SK-N-SH treated with all-trans-retinoic acid at 6 μM for 48 hours (cell line): Measurements from ENCODE around the gene SLC19A1.

Source experiments
- ATAC-seq: fragments of 200-7000 bp; cut with Tn5 transposase; 3 replicates; pipeline ENCODE4 v1.9.1; 2020; ENCODE audit warnings: mild to moderate bottlenecking, moderate library complexity
- BACH2 ChIP-seq: fragments of 250-450 bp; sonication (Bioruptor Pico); IDR thresholded peaks from 2 replicates; pipeline ENCODE4 v1.9.0; 2021; ENCODE audit warnings: mild to moderate bottlenecking, borderline replicate concordance
- CSDC2 ChIP-seq: fragments of 250-450 bp; sonication (Bioruptor Pico); IDR thresholded peaks from 2 replicates; pipeline ENCODE4 v1.5.0; 2020; ENCODE audit warnings: mild to moderate bottlenecking, moderate library complexity
- ESRRG ChIP-seq: fragments of 250-450 bp; sonication (Bioruptor Pico); IDR thresholded peaks from 2 replicates; pipeline ENCODE4 v1.6.1; 2021; ENCODE audit warnings: mild to moderate bottlenecking
- ISL1 ChIP-seq: fragments of 250-450 bp; sonication (Bioruptor Pico); IDR thresholded peaks from 2 replicates; pipeline ENCODE4 v2.1.2; 2022; ENCODE audit warnings: mild to moderate bottlenecking, moderate library complexity
- OSR1 ChIP-seq: fragments of 250-450 bp; sonication (Bioruptor Pico); IDR thresholded peaks from 2 replicates; pipeline ENCODE4 v1.8.0; 2022; ENCODE audit warnings: moderate library complexity, mild to moderate bottlenecking, inconsistent platforms
- RARB ChIP-seq: fragments of 250-450 bp; sonication (Bioruptor Pico); IDR thresholded peaks from 2 replicates; pipeline ENCODE4 v1.8.0; 2021; ENCODE audit warnings: mild to moderate bottlenecking, moderate library complexity
- SNAI2 ChIP-seq: fragments of 250-450 bp; sonication (Bioruptor Pico); IDR thresholded peaks from 2 replicates; pipeline ENCODE4 v1.5.0; 2020; ENCODE audit warnings: mild to moderate bottlenecking, moderate library complexity
- TCF4 ChIP-seq: fragments of 250-450 bp; sonication (Bioruptor Pico); IDR thresholded peaks from 2 replicates; pipeline ENCODE4 v1.8.0; 2021; ENCODE audit warnings: mild to moderate bottlenecking, moderate library complexity, borderline replicate concordance
- TOX ChIP-seq: fragments of 250-450 bp; sonication (Bioruptor Pico); IDR thresholded peaks from 2 replicates; pipeline ENCODE4 v1.8.0; 2021; ENCODE audit warnings: mild to moderate bottlenecking, moderate library complexity, borderline replicate concordance
- TSHZ2 ChIP-seq: fragments of 250-450 bp; sonication (Bioruptor Pico); IDR thresholded peaks from 2 replicates; pipeline ENCODE4 v1.5.0; 2020; ENCODE audit warnings: mild to moderate bottlenecking, moderate library complexity
- ZC3H10 ChIP-seq: fragments of 250-450 bp; sonication (Bioruptor Pico); IDR thresholded peaks from 2 replicates; pipeline ENCODE4 v1.5.1; 2021; ENCODE audit warnings: mild to moderate bottlenecking, moderate library complexity
- ZFP3 ChIP-seq: fragments of 250-450 bp; sonication (Bioruptor Pico); IDR thresholded peaks from 2 replicates; pipeline ENCODE4 v1.5.0; 2020; ENCODE audit warnings: mild to moderate bottlenecking, moderate library complexity
- ZFP30 ChIP-seq: fragments of 450-650 bp; formaldehyde crosslinking; IDR thresholded peaks from 2 replicates; pipeline ENCODE4 v1.5.0; 2022; ENCODE audit warnings: mild to moderate bottlenecking, moderate library complexity
- ZNF565 ChIP-seq: fragments of 450-650 bp; formaldehyde crosslinking; conservative IDR thresholded peaks from 2 replicates; pipeline ENCODE4 v1.5.0; 2020; ENCODE audit warnings: low read depth, mild to moderate bottlenecking, moderate library complexity
- ZNF8 ChIP-seq: fragments of 450-650 bp; formaldehyde crosslinking; IDR thresholded peaks from 2 replicates; pipeline ENCODE4 v1.5.0; 2020; ENCODE audit warnings: mild to moderate bottlenecking, moderate library complexity
- TF ChIP-seq, protein P1 (sequence below): fragments of 250-450 bp; sonication (Bioruptor Pico); IDR thresholded peaks from 2 replicates; pipeline ENCODE4 v1.5.1; 2020; ENCODE audit warnings: low read depth, mild to moderate bottlenecking, moderate library complexity
- TF ChIP-seq, protein P2 (sequence below): fragments of 250-450 bp; sonication (Bioruptor Pico); IDR thresholded peaks from 2 replicates; pipeline ENCODE4 v1.5.1; 2021; ENCODE audit warnings: mild to moderate bottlenecking, moderate library complexity
- TF ChIP-seq, protein P3 (sequence below): fragments of 250-450 bp; sonication (Bioruptor Pico); IDR thresholded peaks from 2 replicates; pipeline ENCODE4 v1.8.0; 2021; ENCODE audit warnings: low read depth, mild to moderate bottlenecking, moderate library complexity, borderline replicate concordance

Gene SLC19A1

DNA sequence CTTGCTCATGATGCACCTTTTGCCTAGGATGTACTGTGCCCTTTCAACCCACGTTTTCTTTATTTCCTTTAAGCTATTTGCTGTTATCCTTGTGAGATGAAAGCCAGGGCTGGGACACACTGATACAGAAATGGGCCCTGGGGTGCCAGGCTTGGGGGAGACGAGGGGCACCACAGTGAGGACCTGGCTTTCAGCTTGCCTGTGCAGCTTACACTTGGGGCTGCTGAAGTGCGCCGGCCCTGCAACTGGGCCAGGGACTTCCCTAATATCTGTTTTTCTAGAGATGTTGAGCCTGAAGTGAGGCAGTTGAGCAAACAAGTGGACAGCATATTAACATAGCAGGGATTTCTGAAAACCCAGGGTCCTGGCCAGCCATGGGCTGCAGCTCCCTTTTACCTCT is 42.5 kb upstream of the SLC19A1 start:
- ATAC-seq = no peak
- TF ChIP-seq ZNF8 (CRISPR knock-in tag) = no peak
- TF ChIP-seq, protein P1, sequence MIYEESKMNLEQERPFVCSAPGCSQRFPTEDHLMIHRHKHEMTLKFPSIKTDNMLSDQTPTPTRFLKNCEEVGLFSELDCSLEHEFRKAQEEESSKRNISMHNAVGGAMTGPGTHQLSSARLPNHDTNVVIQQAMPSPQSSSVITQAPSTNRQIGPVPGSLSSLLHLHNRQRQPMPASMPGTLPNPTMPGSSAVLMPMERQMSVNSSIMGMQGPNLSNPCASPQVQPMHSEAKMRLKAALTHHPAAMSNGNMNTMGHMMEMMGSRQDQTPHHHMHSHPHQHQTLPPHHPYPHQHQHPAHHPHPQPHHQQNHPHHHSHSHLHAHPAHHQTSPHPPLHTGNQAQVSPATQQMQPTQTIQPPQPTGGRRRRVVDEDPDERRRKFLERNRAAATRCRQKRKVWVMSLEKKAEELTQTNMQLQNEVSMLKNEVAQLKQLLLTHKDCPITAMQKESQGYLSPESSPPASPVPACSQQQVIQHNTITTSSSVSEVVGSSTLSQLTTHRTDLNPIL (CRISPR knock-in tag) = no peak
- no peak for TF ChIP-seq TSHZ2 (CRISPR knock-in tag)
- TF ChIP-seq, protein P2, sequence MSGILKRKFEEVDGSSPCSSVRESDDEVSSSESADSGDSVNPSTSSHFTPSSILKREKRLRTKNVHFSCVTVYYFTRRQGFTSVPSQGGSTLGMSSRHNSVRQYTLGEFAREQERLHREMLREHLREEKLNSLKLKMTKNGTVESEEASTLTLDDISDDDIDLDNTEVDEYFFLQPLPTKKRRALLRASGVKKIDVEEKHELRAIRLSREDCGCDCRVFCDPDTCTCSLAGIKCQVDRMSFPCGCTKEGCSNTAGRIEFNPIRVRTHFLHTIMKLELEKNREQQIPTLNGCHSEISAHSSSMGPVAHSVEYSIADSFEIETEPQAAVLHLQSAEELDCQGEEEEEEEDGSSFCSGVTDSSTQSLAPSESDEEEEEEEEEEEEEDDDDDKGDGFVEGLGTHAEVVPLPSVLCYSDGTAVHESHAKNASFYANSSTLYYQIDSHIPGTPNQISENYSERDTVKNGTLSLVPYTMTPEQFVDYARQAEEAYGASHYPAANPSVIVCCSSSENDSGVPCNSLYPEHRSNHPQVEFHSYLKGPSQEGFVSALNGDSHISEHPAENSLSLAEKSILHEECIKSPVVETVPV (CRISPR knock-in tag) = no peak
- no peak for TF ChIP-seq RARB (CRISPR knock-in tag)
- TF ChIP-seq, protein P3, sequence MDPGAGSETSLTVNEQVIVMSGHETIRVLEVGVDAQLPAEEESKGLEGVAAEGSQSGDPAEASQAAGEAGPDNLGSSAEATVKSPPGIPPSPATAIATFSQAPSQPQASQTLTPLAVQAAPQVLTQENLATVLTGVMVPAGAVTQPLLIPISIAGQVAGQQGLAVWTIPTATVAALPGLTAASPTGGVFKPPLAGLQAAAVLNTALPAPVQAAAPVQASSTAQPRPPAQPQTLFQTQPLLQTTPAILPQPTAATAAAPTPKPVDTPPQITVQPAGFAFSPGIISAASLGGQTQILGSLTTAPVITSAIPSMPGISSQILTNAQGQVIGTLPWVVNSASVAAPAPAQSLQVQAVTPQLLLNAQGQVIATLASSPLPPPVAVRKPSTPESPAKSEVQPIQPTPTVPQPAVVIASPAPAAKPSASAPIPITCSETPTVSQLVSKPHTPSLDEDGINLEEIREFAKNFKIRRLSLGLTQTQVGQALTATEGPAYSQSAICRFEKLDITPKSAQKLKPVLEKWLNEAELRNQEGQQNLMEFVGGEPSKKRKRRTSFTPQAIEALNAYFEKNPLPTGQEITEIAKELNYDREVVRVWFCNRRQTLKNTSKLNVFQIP (CRISPR knock-in tag) = no peak
- TF ChIP-seq ZC3H10 (CRISPR knock-in tag) = no peak
- no peak for TF ChIP-seq OSR1 (CRISPR knock-in tag)
- no peak for TF ChIP-seq TOX
- TF ChIP-seq CSDC2 (CRISPR knock-in tag) = no peak
- TF ChIP-seq ISL1 (CRISPR knock-in tag) = no peak
- TF ChIP-seq ESRRG (CRISPR knock-in tag) = no peak

DNA sequence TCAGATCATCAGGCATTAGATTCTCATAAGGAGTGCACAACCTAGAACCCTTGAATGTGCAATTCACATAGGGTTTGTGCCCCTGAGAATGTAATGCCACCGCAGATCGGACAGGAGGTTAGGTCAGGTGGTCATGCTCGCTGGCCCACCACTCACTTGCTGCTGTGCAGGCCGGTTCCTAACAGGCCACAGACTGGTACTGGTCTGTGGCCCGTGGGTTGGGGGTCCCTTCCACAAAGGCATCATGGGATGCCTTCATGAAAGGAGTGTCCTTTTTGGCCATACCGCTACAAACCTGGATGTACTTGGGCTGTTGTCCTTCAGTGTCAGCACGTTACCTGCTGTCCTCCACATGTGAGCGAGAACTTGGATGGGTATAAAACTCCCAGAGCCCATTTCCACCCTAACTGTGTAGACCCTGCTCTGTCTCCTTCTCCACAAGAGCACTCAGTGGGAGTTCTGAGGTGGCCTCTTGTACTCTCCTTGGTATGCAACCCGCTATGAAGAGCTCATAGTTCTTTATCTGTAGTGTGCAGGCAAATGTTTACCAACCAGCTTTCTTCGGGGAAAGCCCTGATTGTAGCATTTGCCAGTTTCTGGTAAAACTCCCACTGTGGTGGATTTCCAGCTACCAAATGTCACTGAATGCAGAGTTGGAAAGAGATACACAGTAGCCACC is 41.7 kb upstream of the SLC19A1 start:
- TF ChIP-seq ZFP3 (no peak), SNAI2 (CRISPR knock-in tag) (no peak), ESRRG (CRISPR knock-in tag) (no peak), ZNF8 (CRISPR knock-in tag) (no peak)
- TF ChIP-seq, protein P2 (CRISPR knock-in tag) = no peak
- ATAC-seq = no peak

DNA sequence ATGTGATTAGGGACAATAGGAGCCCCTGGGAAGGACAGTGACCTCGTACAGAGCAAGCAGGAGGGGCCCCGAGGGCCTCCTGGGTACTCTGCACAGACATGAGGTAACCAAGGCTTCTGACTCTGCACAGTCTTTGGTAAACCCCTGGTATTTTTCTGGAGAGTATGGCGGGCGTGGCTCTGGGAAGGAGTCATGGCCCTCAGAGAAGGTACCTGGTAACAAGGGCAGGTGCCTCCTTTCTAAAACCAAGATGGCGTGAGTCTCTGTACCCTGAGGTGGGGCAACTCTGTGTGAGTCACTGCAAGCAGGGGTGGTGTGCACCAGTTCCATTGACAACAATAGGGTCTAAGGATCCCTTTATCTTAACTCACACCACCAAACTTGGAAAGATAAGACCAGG is 39.9 kb upstream of the SLC19A1 start:
- no peak for ATAC-seq
- TF ChIP-seq BACH2 (CRISPR knock-in tag) = no peak
- TF ChIP-seq ZNF565 (CRISPR knock-in tag) = no peak
- TF ChIP-seq SNAI2 (CRISPR knock-in tag) = no peak
- TF ChIP-seq, protein P2 (CRISPR knock-in tag) = no peak
- no peak for TF ChIP-seq TOX

DNA sequence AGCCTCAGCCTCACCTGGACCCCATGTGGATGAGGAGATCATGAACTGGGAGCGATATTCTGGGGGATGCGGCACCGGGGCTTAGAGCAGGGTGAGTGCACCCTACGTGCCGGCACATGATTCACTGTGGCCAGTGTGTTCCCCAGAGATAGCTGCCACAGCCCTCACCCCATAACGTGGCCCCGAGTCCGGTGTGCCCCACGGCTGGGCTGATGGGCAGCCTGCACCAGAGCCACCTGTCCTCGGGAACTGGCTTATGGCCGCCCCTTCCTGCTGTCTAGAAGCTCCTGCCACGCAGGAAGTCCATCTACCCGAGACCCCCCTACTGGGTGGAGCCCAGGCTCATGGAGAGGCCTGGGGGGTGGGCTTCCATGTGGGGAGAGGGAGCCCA is 39.1 kb upstream of the SLC19A1 start:
- ATAC-seq = no peak
- TF ChIP-seq ZFP30 (CRISPR knock-in tag) = no peak
- TF ChIP-seq TCF4 (CRISPR knock-in tag) = no peak
